GM18502 (cell line): ENCODE data around the gene BLOC1S3.

Experiments
- ATAC-seq: cut with Tn5 transposase; IDR thresholded peaks from one replicate; pipeline ENCODE4 v1.9.1; 2021; ENCODE audit warnings: mild to moderate bottlenecking; ENCODE audit not compliant: unreplicated experiment, poor library complexity

BLOC1S3 gene

DNA sequence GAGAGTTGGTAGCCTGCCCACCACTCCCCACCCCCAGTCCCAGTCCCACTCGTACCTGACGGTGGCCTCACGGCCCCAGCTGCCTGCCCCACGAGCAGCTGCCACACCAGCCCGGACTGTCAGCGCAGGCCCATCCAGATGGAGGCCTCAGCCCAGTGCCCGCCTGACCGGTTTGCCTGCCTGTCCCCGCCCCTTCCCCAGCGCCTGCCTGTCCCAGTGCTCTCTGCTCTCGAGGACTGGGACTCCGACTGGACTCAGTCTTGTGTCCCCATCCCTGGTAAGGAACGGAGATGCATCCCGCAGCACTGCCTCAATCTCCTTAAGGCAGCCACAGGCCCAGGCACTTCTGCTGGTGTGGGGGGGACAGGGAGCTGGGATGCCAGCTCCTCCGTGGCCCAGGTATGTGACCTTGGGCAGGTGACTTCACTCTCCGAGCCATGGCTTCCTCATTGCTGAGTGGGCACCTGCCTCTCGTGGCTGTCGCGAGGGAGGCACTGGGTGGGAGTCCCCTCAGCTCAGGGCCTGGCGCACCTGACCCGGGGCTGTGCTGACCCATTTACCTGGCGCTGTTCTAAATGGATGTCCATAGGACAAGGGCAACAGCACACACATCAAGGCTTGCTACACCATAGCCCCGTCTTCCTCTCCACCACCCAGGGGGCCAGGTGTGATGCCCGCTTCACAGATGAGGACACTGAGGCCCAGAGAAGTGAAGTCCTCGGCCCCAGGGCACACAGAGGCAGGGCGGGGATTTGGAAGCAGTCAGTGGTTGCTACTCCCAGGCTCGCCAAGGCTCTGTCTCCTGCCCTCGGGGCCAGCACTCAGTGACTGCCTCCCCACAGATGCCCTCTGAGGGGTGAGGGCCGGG is 17.5 kb upstream of the BLOC1S3 start, which contains the start of gene NKPD1:
NKPD1 (minus strand) TSS at position 113 of the 868 bp plus-strand sequence. CDS start 832 bp downstream, outside the sequence.
- ATAC-seq, result no peak

DNA sequence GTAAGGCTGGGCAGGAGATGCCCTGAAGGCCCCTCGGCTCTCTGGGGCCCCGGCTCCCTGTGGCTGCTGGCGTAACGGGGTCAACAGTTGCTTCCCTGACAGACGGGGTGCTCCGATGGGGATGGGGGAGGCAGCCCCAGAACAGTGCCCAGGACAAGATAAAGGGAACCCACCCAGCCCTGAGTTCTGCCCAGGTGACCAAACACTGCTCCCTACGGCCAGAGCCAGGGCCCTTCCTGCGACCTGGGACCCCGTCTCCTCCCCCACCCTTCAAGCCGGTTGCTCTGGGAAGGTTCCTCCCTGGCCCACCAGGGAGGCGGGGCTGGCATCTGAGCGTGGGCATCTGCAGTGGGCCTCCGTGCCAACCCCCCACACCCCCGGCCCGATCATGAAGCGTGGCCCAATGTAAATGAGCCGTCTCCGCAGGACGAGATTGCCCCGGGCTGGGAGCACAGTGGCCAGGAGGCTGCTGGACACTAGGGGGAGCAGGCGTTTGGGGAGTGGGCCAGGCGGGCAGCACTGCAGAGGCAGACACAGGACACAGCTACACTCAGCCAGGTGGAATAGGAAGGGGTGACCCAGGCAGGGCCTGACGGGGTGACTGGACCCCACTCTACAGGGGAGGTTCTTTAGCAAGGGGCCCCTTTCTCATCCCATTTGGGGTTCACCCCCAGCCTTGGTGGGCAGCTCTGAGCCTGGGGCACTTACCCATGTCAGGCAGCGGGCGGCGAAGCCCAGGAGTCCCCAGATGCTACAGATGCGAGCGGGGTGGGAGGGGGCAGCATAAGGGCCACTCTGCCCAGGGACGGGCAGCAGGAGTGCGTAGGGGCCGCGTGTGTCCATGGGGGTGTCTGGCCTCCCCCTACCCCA is 16.6 kb upstream of the BLOC1S3 start:
- ATAC-seq, result no peak

DNA sequence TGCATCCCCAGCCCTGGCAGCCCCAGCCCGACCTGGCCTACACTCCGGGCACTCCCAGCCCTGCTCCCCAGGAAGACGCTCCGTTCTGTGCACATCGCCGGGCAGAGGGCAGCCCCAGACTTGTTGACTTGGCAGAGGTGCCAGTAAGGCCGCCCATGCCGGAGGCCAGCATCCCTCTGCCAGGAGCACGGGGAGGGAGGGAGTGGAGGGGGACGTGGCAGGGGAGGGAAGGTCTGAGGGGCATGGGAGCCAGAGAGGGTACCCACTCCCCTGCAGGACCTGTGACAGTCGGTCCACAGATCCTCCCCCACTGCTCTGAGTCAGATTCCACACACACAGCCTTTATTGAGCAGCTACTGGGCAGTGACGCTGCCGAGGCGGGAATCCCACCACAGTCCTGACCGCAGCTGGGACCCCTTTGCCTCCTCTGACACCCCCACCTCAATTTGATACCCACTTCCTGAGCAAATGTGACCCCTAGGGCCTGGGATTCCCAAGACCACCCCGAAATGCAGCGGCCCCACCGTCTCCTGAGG is 15.9 kb upstream of the BLOC1S3 start:
- no peak for ATAC-seq

DNA sequence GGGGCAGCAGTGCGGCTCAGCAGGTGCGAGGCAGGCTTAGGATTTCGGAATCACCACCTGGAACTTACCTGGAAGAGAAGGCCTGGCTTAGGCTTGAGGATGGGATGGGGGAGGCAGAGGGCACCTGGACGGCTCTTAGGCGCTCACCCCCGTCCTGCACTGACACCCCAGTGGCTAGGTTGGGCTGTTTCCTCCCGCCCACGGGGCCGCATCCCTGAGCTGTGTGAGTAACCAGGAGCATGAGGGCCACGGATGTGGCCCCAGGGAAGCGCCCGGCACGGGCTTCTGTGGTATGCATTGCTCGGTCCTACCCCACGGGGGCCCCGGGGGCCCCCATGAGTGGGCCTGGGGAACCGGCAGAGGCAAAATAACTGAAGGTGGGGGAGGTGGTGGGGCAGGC is 15.4 kb upstream of the BLOC1S3 start:
- no peak for ATAC-seq

DNA sequence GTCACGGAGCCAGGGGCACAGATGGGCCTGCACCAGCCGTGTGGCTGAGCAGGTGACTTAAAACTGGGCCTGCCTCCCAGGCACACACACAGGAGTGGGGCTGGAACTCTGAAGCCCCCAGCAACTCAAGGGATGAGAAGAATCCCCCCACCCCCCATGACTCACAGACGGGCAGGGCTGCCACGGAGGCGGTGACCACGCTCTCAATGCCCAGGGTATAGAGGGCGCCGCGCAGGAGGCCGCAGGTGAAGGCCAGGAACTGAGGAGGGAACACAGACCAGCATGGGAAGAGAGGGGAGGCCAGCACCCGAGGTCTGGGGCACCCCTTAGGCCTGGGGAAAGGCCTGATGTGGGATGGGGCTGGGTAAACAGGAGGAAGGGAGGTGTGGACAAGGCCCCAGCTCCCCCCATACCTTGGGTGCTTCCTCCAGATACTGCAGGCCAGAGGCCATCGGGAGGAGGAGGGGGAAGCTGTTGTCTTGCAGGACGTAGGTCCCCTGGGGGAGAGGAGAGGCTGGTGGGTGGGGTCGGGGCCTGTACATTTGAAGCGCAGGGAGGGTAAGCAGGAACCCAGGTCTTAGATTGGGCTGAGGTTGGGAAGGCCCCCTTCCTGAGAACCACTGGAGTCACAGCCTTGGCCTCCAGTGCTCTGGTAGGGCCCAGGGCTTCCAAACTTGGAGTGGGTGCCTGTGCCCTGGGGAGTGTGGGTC is 14.7 kb upstream of the BLOC1S3 start:
- no peak for ATAC-seq

DNA sequence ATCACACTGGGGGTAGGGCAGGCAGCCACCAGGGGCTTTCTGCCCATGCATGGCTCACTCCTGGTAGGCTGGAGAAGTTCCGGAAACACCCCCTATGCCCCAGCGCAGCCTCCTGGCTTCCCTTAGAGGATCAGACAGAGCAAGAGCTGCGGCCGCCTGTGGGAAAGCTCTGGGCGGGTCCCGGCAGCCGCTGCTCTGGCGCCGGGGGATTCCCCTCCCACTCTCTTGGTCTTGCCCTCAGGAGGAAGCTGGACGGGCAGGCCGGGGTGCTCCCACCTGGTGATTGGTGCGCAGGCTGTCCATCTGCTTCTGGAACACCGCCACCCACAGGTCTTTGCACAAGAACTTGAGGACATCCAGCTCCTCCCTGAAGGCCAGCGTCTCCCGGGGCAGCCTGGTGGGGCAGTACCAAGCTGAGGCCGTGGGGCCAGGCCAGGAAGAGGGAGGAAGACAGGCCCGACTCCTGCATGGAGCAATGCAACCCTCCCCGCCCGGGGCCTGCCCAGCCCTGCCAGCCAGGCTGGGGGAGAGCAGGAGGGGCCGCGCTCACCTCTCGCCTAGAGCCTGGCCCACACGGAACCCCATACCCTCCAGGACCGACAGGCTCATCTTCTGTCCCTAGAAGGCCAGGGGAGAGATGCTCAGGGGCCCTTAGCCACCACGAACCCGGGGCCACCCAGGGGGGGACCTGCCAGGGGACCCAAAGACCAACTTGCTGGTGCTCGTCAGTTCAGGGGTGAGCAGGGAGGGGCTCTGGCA is 13.8 kb upstream of the BLOC1S3 start:
- ATAC-seq, result peak; percentile 69

DNA sequence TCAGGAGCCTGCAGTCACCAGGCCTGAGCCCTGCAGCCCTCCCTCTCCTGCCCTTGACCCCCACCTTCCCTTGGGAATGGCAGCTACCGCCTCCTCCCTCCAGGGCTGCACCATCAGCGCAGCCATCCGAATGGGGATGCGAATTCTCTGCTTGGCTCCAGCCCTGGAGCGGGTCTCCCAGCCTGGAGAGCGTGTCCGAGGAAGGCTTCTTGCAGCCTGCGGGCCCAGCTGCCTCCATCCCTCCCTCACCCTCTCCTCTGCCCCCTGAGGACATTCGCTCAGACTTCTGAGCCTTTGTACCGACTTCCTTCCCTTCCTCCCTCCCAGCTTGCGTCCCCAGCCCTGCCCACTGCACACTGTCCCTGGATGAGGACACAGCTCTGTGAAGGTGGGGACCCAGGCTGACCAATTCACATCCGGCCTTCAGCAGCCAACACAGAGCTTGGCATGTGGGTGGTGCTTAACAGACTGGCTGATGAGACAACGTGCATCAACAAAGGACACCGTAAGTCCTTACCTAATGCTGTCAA is 11.8 kb upstream of the BLOC1S3 start:
- no peak for ATAC-seq

DNA sequence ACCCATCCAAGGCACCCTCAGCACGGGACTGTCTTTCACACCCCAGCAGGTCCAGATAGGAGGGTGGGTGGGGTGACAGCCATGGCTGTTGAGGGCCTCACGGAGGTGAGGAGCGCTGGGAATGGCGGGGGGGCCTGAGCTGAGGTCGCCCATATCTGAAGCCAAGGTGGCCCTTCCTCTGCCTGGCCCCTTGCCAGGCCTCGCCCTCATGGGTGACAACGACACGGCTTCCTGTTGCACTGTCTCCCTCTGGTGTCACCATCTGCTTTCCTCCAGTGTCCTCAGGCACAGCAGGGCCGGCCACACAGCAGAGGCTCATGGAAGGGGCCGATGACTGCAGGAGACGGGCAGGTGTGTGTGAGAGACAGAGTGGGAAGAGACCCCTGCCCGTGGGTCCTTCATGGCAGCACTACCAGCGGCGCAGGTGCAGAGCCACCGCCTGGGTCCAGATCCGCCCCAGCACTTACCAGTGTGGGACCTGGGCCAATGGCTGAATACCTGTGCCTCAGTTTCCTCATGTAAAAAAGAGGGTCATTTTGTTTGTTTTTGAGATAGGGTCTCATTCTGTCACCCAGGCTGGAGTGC is 9.7 kb upstream of the BLOC1S3 start:
- no peak for ATAC-seq

DNA sequence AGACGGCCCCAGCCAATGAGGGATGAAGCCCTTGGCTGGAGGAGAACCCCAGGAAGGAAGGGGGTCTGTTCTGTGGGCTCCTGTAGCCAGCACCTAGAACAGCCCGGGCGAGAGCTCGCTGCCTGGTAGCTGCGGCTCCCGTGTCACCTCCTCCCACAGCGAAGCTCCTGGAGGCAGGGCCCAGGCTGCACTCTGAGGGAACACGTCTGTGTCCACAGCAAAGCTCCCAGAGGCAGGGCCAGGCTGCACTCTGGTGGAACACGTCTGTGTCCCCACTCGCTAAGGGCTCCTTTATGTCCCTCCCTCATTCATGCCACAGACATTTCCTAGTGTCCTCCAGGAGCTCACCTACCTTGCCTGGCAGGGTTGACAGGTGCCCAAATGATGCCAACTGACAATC is 9.0 kb upstream of the BLOC1S3 start:
- no peak for ATAC-seq

DNA sequence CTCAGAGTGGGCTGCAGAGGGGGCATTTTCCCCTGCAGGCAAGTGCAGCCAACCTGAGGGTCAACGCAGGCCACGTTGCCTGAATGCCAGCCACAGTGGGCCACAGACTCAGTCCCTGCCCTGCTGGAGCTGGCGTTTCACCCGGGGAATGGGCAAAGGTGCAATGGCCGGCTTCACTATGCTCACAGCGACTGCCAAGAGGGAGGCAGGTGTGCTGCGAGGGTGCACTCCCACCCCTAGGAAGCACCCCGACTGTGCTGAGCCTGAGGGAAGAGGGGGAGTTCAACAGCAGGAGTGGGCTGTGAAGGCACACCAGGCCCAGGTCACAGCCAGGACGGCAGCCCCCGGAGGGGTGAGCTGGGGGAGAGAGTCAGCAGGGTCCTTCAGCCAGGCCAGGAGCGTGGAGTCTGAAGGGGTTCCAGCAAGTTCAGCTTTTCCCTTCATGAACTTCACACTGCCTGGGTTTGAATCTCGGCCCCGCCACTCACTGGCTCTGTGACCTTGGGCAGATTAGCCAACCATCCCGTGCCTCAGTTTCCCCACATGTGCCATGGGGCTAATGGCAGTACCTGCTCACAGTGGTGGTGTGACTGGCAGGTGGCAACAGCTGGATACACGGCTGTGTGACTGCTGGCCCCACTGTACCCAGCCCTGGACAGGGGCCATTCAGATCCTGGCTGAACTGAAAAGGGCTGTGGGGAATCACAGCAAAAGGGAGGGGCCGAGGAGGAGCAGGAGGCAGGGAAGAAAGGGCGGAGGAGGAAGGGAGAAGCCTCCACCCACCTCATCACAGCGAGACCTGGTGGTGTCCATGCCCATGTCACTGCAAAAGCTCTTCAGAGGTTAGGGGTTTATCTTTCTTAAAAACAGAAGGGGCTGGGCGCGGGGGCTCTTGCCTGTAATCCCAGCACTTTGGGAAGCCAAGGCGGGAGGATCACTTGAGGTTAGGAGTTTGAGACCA is 8.2 kb upstream of the BLOC1S3 start:
- ATAC-seq, result no peak

DNA sequence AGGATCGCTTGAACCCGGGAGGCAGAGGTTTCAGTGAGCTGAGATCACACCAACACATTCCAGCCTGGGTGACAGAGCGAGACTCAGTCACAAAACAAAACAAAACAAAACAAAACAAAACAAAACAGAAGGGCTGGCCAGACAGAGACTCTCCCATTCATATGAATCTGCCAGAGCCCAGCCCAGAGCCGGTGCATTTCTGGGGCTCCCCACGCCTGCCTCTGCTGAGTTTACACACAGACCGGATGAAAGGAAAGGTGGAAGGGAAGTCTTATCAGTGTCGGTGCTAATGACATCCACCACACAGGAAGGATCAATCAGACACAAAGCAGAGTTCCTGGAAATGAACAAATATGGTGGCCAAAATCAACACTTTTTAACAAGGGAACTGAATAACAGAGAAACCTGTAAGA is 7.4 kb upstream of the BLOC1S3 start:
- ATAC-seq, result no peak

DNA sequence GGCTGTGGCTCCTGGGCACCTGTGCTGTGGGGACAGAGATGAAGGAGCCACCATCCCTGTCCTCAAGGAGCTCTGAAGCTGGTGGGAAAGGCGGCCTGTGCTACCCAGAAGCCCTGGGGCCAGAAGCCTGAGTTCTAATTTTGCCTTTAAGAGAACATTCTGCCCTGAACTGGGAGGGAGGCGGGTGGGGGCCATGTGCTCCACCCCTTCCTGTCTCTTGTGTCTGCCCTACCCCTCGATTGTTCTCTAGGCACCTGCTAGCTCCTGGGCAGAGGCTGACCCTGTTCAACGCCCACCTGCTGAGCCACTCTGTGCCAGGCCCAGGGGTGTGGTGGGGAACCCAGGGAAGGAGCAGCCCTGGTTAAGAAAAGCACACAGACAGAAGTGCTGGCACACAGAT is 6.4 kb upstream of the BLOC1S3 start:
- ATAC-seq, result no peak

DNA sequence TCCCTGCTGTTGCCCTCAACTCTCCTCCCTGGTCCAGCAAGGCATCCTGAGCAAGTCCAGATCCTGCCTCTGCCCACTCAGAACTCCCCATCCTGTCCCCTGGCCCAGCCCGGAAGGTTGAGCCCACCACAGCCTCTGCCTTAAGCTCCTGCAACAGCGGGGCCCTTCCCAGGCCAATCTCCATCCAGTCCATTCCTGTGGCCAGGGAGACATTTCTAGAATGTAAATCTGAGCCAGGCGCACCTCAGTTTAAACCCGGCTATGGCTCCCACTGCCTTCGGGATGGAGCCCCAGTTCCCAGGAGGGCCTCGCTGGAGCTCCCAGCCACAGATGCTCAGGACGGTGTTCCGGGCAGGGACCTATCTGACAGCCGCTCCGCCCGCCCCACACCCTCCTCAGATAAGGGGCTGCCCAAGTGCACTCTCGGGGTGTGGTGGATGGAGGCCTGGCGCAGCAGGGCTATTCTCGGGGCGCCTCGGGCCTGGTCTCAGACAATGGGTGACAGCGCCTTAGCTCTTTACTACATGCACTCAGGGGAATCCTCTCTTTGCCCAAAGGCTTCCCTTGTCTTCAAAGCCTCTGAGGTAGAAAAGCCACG is 5.9 kb upstream of the BLOC1S3 start:
- no peak for ATAC-seq

DNA sequence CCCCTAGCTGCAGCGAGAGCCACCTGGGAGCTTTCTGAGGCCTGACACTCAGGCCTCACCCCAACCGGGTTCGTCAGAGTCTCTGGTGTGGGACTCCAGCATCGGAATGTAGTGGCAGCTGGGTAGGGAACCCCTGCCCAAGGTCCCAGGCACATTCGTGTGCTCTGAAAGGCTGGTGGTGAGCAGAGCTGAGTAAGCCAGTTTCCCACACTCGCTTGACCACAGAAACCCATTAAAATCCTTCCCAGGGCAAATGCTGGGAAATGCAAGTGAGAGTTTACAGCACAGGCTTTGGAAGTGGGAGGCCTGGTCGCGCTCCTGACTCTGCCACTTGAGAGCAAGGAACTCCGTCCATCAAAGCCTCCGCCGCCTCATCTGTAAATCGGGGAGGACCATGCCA is 4.8 kb upstream of the BLOC1S3 start:
- no peak for ATAC-seq

DNA sequence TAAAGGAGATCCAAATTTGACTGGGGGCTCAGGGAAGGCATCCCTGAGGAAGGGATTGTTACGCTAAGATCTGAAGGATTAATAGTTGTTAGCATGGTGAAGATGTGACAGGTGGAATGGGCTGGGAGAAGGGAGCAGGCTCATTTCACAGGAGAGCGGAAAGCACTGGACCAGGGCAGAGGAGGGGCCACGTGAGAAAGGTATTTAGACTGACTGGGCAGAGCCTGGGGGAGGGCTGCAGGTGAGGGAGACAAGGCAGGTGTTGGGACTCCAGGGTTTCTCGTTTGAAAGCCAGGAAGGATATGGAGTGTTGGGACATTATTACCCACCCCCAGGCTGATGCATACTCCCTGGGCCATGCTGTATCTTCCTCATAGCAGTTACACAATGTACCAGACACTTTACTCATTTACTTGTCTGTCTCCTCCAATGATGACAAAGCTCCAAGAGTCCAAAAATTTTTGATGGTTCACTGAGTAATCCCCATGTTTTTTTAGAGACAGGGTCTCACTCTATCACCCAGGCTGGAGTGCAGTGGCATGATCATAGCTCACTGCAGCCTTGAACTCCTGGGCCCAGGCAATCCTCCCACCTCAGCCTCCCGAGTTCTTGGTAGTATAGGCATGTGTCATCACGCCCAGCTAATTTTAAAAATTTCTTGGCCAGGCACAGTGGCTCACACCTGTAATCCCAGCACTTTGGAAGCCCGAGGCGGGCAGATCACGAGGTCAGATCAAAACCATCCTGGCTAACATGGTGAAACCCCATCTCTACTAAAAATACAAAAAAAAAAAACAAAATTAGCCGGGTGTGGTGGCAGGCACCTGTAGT is 2.9 kb upstream of the BLOC1S3 start:
- no peak for ATAC-seq

DNA sequence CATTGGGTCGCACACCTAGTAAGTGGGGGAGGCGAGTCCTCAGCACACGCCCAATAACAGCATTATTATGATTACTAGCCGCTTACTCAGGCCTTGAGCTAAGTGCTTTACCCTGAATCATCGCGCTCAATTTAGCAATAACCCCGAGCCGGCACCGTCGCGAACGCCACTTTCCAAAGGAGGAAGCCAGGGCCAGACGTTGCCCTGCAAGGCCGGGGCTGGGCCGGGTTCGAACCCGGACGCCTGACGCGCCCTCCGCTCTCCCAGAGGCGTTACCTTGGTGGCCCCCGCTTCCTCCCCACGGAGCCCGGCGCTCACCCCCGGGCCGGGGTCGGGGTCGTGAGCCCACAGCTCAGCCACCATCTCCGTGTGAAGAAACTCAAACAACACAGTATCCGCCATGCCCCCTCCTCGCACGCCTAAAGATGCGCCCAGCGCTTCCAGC is 745 bp upstream of the BLOC1S3 start, which contains the start of gene TRAPPC6A:
TRAPPC6A (minus strand) TSS at position 421 of the 445 bp plus-strand sequence; CDS start at position 402, 19 bp downstream.
- peak; percentile 13 for ATAC-seq
